HCT116 (cell line): ENCODE results near the gene NOTUM. TPM values are rescaled to one million over a fixed set of nuclear protein-coding genes. Genes with fewer than 3 reads are reported as not detected.

ENCODE experiments used
- ATAC-seq: fragments of 200-7000 bp; cut with Tn5 transposase; 2 replicates; pipeline ENCODE4 v1.9.1; 2020; ENCODE audit warnings: mild to moderate bottlenecking, moderate library complexity
- BruUV-seq: library from RNA; stranded (reverse); fragments of 400-500 nt; replicated peaks from 2 replicates; lab custom pipeline; 2021; lab: Mats Ljungman, UMichigan
- CTCF ChIA-PET: fragments of 300-600 bp; sonication (Branson Sonifier 250); formaldehyde crosslinking; loops from one replicate; lab custom pipeline; 2021; ENCODE audit warnings: antibody characterized with exemption; lab: Charles Lee
- POLR2A ChIA-PET: fragments of 300-600, 350-600 bp; sonication (Branson Sonifier 250); formaldehyde crosslinking; loops from one replicate; lab custom pipeline; 2021; ENCODE audit warnings: antibody characterized with exemption; lab: Charles Lee
- RAD21 ChIA-PET, 2 experiments: fragments of 300-600 bp; sonication (Branson Sonifier 250); formaldehyde crosslinking; loops; one replicate each; lab custom pipeline; 2023; ENCODE audit warnings: low total read pairs in 2 of 2; ENCODE audit not compliant: uncharacterized antibody in 2 of 2, unreplicated experiment in 2 of 2, low non-redundant PET in 1 of 2; lab: Charles Lee
- DNase-seq: peaks from one replicate; pipeline ENCODE4 v3.0.0-alpha.2; 2010; ENCODE audit warnings: low read depth, low spot score
- H2AFZ ChIP-seq: fragments of 200-600 bp; shearing (Covaris generic), sonication (generic); 2 replicates; pipeline ENCODE4 v1.6.1; 2017; ENCODE audit warnings: low read depth, mixed run types, mixed read lengths, antibody characterized with exemption, low read length; ENCODE audit not compliant: poor library complexity, severe bottlenecking
- H3K27ac ChIP-seq: 2 replicates; pipeline ENCODE4 v1.5.1; 2012; ENCODE audit warnings: low read depth, low read length
- H3K27me3 ChIP-seq: fragments of 200-600 bp; sonication (generic); 2 replicates; pipeline ENCODE4 v1.6.1; 2016; ENCODE audit warnings: mixed run types, low read length, mixed read lengths; ENCODE audit not compliant: insufficient read depth
- H3K36me3 ChIP-seq, 2 experiments: fragments of 200-500 bp in 1 of 2; fragments of 200-600 bp in 1 of 2; sonication (Bioruptor generic) in 1 of 2; sonication (generic) in 1 of 2; 2 replicates each; pipeline versions ENCODE4 v1.5.1 to v1.6.1; 2014 to 2016; ENCODE audit warnings: low read length in 2 of 2, inconsistent platforms in 1 of 2, mixed read lengths in 1 of 2, mixed run types in 1 of 2; ENCODE audit not compliant: insufficient read depth in 2 of 2, control insufficient read depth in 1 of 2
- H3K4me1 ChIP-seq, 2 experiments: fragments of 200-600 bp in 1 of 2; sonication (generic) in 1 of 2; 2 replicates each; pipeline versions ENCODE4 v1.5.1 to v1.6.1; 2012 to 2017; ENCODE audit warnings: low read length in 2 of 2, inconsistent platforms in 1 of 2, mild to moderate bottlenecking in 1 of 2, mixed read lengths in 1 of 2, mixed run types in 1 of 2, moderate library complexity in 1 of 2; ENCODE audit not compliant: insufficient read depth in 2 of 2, control insufficient read depth in 1 of 2
- H3K4me2 ChIP-seq: fragments of 200-600 bp; sonication (generic); 2 replicates; pipeline ENCODE4 v1.6.1; 2017; ENCODE audit warnings: mixed run types, low read length, mixed read lengths
- H3K4me3 ChIP-seq, 2 experiments: fragments of 200-600 bp in 1 of 2; sonication (generic) in 1 of 2; replicated peaks in 1 of 2; 2 replicates each; pipeline ENCODE4 v1.5.1; 2011 to 2016; ENCODE audit warnings: low read length in 2 of 2, control low read depth in 1 of 2, low read depth in 1 of 2, mild to moderate bottlenecking in 1 of 2, mixed read lengths in 1 of 2, mixed run types in 1 of 2
- H3K79me2 ChIP-seq: fragments of 200-600 bp; sonication (generic); 2 replicates; pipeline ENCODE4 v1.6.1; 2017; ENCODE audit warnings: mild to moderate bottlenecking, mixed run types, low read length, moderate library complexity, mixed read lengths; ENCODE audit not compliant: insufficient read depth
- H3K9ac ChIP-seq: fragments of 200-600 bp; sonication (generic); 2 replicates; pipeline ENCODE4 v1.6.1; 2016; ENCODE audit warnings: low read length, mixed read lengths
- H3K9me2 ChIP-seq: fragments of 200-600 bp; sonication (generic), shearing (Covaris generic); 2 replicates; pipeline ENCODE4 v1.6.1; 2017; ENCODE audit warnings: mixed run types, mild to moderate bottlenecking, moderate library complexity; ENCODE audit not compliant: insufficient read depth
- H3K9me3 ChIP-seq, 2 experiments: fragments of 200-500 bp in 1 of 2; fragments of 200-600 bp in 1 of 2; sonication (Bioruptor generic) in 1 of 2; sonication (generic) in 1 of 2; 2 replicates each; pipeline ENCODE4 v1.6.1; 2014 to 2017; ENCODE audit warnings: low read length in 2 of 2, mixed read lengths in 2 of 2, inconsistent platforms in 1 of 2, low read depth in 1 of 2, mild to moderate bottlenecking in 1 of 2, mixed run types in 1 of 2, moderate library complexity in 1 of 2; ENCODE audit not compliant: control insufficient read depth in 1 of 2, insufficient read depth in 1 of 2
- H4K20me1 ChIP-seq: fragments of 200-600 bp; sonication (generic), shearing (Covaris generic); 2 replicates; pipeline ENCODE4 v1.6.1; 2017; ENCODE audit warnings: mixed run types, mild to moderate bottlenecking, moderate library complexity; ENCODE audit not compliant: insufficient read depth
- ATF3 ChIP-seq: IDR thresholded peaks from 2 replicates; pipeline ENCODE4 v1.6.1; 2012
- CBX3 ChIP-seq: IDR thresholded peaks from 2 replicates; pipeline ENCODE4 v1.6.1; 2012; ENCODE audit warnings: low read depth
- CEBPB ChIP-seq: IDR thresholded peaks from 2 replicates; pipeline ENCODE4 v1.6.1; 2012; ENCODE audit warnings: low read depth
- EGR1 ChIP-seq: IDR thresholded peaks from 2 replicates; pipeline ENCODE4 v1.6.1; 2012; ENCODE audit warnings: low read depth
- ELF1 ChIP-seq: IDR thresholded peaks from 2 replicates; pipeline ENCODE4 v1.6.1; 2012; ENCODE audit warnings: low read depth, borderline replicate concordance
- EZH2 ChIP-seq: fragments of 200-600 bp; sonication (generic); IDR thresholded peaks from 2 replicates; pipeline ENCODE4 v1.6.1; 2017; ENCODE audit warnings: antibody characterized with exemption, mixed run types
- EZH2phosphoT487 ChIP-seq: fragments of 200-600 bp; IDR thresholded peaks from 2 replicates; pipeline ENCODE4 v1.6.1; 2018; ENCODE audit warnings: antibody characterized with exemption, borderline replicate concordance
- FOSL1 ChIP-seq: IDR thresholded peaks from 2 replicates; pipeline ENCODE4 v1.6.1; 2012; ENCODE audit warnings: low read depth
- JUND ChIP-seq: IDR thresholded peaks from 2 replicates; pipeline ENCODE4 v1.6.1; 2012
- MAX ChIP-seq: IDR thresholded peaks from 2 replicates; pipeline ENCODE4 v1.6.1; 2012
- POLR2A ChIP-seq: IDR thresholded peaks from 2 replicates; pipeline ENCODE4 v1.7.0; 2011; ENCODE audit warnings: borderline replicate concordance; ENCODE audit not compliant: insufficient read depth, insufficient read length; ENCODE audit errors: extremely low read depth
- POLR2AphosphoS5 ChIP-seq: IDR thresholded peaks from 2 replicates; pipeline ENCODE4 v1.6.1; 2011; ENCODE audit warnings: mild to moderate bottlenecking, low read depth, low read length, moderate library complexity
- REST ChIP-seq: IDR thresholded peaks from 2 replicates; pipeline ENCODE4 v1.6.1; 2012; ENCODE audit warnings: low read depth
- SRF ChIP-seq: IDR thresholded peaks from 2 replicates; pipeline ENCODE4 v1.6.1; 2012; ENCODE audit warnings: low read depth
- YY1 ChIP-seq: IDR thresholded peaks from 2 replicates; pipeline ENCODE4 v1.6.1; 2011; ENCODE audit warnings: low read length, low read depth, moderate library complexity, mild to moderate bottlenecking; ENCODE audit not compliant: insufficient replicate concordance; ENCODE audit errors: extremely low read depth
- ZFX ChIP-seq: fragments of 450-650 bp; IDR thresholded peaks from 2 replicates; pipeline ENCODE4 v1.6.1; 2017
- ZNF274 ChIP-seq: fragments of 200-500 bp; sonication (Bioruptor generic); IDR thresholded peaks from 2 replicates; pipeline ENCODE4 v1.6.1; 2014; ENCODE audit warnings: mild to moderate bottlenecking, low read depth, low read length, inconsistent platforms
- intact Hi-C: fragments of 100-400 bp; cut with micrococcal nuclease; formaldehyde crosslinking; loops from 2 replicates; pipeline ENCODE4 v1.10.0; 2022
- total RNA-seq: library from RNA; stranded (reverse); gene quantifications from one replicate; pipeline ENCODE4 v1.2.1, GENCODE V29; 2021; ENCODE audit not compliant: unreplicated experiment
- TF ChIP-seq, protein P1 (sequence below), 3 experiments: fragments of 200-600 bp in 1 of 3; sonication (generic) in 1 of 3; IDR thresholded peaks in 2 of 3; conservative IDR thresholded peaks in 1 of 3; 2 replicates each; pipeline ENCODE4 v1.5.1; 2012 to 2017; ENCODE audit warnings: low read depth in 2 of 3, low read length in 2 of 3, antibody characterized with exemption in 1 of 3, borderline replicate concordance in 1 of 3, control low read depth in 1 of 3, mild to moderate bottlenecking in 1 of 3, mixed read lengths in 1 of 3, mixed run types in 1 of 3, moderate library complexity in 1 of 3; ENCODE audit not compliant: insufficient read depth in 1 of 3
- TF ChIP-seq, protein P2 (sequence below): IDR thresholded peaks from 2 replicates; pipeline ENCODE4 v1.6.1; 2011; ENCODE audit warnings: mild to moderate bottlenecking, low read length, moderate library complexity; ENCODE audit not compliant: insufficient replicate concordance; ENCODE audit errors: extremely low read depth

NOTUM gene
- total RNA-seq, 1 experiment from 2014 or later: 12.5 TPM

DNA sequence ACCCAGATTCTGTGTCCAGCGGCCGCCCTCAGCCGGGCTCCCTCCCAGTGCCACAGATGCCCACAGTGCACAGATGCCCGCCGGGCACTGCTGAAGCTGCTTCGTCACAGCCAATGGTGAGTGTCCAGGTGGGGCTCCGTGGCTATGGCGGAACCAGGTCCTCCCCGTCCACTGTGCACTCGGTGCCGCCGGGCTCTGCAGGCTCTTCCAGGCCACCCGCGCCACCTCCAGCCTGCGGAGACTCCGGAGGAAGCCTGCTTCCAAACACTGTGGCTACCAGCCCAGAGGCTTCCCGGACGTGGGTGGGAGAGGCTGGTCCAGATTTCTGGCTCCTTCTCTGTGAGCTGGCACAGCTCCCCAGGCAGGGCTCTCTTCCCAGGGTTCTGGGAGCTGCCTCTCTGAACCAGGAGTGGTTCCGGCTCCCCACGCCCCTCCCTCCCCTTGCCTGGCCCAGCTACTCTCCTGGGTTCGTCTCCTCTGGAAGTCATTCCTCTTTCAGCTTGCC lies 21.1 kb downstream of the NOTUM start:
- no peak overlapping the region for H3K4me3 ChIP-seq
- H3K4me2 ChIP-seq: no peak overlapping the region
- no peaks in the 10 kb centered on the region for H3K27me3 ChIP-seq
- no TSS peak for BruUV-seq
- no peak for DNase-seq
- H3K79me2 ChIP-seq: peaks cover 17% of the 10 kb centered on the region
- POLR2A ChIA-PET: no interaction called here
- RAD21 ChIA-PET: no interaction called here
- CTCF ChIA-PET: no interaction called here
- no peaks in the 10 kb centered on the region for H3K9me3 ChIP-seq
- no peak overlapping the region for H3K9ac ChIP-seq
- intact Hi-C loops: no loop called here
- ATAC-seq: no peak
- no peak overlapping the region for H3K27ac ChIP-seq
- no peak overlapping the region for H2AFZ ChIP-seq
- TF ChIP-seq POLR2AphosphoS5: no peak
- TF ChIP-seq ZNF274: no peak
- TF ChIP-seq JUND: no peak
- no peak for TF ChIP-seq EGR1
- TF ChIP-seq, protein P1, sequence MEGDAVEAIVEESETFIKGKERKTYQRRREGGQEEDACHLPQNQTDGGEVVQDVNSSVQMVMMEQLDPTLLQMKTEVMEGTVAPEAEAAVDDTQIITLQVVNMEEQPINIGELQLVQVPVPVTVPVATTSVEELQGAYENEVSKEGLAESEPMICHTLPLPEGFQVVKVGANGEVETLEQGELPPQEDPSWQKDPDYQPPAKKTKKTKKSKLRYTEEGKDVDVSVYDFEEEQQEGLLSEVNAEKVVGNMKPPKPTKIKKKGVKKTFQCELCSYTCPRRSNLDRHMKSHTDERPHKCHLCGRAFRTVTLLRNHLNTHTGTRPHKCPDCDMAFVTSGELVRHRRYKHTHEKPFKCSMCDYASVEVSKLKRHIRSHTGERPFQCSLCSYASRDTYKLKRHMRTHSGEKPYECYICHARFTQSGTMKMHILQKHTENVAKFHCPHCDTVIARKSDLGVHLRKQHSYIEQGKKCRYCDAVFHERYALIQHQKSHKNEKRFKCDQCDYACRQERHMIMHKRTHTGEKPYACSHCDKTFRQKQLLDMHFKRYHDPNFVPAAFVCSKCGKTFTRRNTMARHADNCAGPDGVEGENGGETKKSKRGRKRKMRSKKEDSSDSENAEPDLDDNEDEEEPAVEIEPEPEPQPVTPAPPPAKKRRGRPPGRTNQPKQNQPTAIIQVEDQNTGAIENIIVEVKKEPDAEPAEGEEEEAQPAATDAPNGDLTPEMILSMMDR (IDR thresholded peaks at IDR 0.05 in 2 of 3, conservative IDR thresholded peaks at IDR 0.05 in 1 of 3; ENCODE audit: borderline replicate concordance in 1 of 3, insufficient read depth in 1 of 3, low read depth in 2 of 3, low read length in 2 of 3): no peak
- no peak for TF ChIP-seq SRF
- no peak for TF ChIP-seq ATF3
- TF ChIP-seq ELF1: no peak
- TF ChIP-seq EZH2phosphoT487: no peak
- no peak for TF ChIP-seq ZFX
- TF ChIP-seq POLR2A: no peak
- TF ChIP-seq CBX3: no peak
- no peak for TF ChIP-seq MAX
- TF ChIP-seq CEBPB: no peak
- TF ChIP-seq EZH2: no peak
- no peak for TF ChIP-seq YY1
- TF ChIP-seq, protein P2, sequence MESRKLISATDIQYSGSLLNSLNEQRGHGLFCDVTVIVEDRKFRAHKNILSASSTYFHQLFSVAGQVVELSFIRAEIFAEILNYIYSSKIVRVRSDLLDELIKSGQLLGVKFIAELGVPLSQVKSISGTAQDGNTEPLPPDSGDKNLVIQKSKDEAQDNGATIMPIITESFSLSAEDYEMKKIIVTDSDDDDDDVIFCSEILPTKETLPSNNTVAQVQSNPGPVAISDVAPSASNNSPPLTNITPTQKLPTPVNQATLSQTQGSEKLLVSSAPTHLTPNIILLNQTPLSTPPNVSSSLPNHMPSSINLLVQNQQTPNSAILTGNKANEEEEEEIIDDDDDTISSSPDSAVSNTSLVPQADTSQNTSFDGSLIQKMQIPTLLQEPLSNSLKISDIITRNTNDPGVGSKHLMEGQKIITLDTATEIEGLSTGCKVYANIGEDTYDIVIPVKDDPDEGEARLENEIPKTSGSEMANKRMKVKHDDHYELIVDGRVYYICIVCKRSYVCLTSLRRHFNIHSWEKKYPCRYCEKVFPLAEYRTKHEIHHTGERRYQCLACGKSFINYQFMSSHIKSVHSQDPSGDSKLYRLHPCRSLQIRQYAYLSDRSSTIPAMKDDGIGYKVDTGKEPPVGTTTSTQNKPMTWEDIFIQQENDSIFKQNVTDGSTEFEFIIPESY: no peak
- TF ChIP-seq FOSL1: no peak
- TF ChIP-seq REST: no peak
- TF ChIP-seq, all 23 proteins: peak for 0
- Histone ChIP-seq H4K20me1 (no peaks in the 10 kb centered on the region), H3K36me3 (peaks cover under 1 to 10% of the 10 kb centered on the region in 2 experiments; a peak in 1 of 4 replicates), H3K4me1 (peaks cover 4 to 26% of the 10 kb centered on the region in 2 experiments; a peak in 3 of 4 replicates), H3K9me2 (no peaks in the 10 kb centered on the region)
